NCI-H460 (cell line): ENCODE data around the gene VWA2. TPM values are rescaled to one million over a fixed set of nuclear protein-coding genes. Genes with fewer than 3 reads are reported as not detected.

Source experiments
- DNase-seq: peaks from one replicate; pipeline ENCODE4 v3.0.0-alpha.2; 2016; ENCODE audit warnings: low read depth; ENCODE audit errors: extremely low read depth
- total RNA-seq: library from RNA; depleted of rRNA; stranded (reverse); fragments of >200 nt; shearing (Covaris generic); gene quantifications from 2 replicates; pipeline ENCODE4 v1.2.3, GENCODE V29; 2014

Gene VWA2
- total RNA-seq, 1 experiment from 2014 or later, result not detected

- no peak for DNase-seq
Measured at GRCh38 chr10:114291516-114291915, 52.5 kb downstream of the VWA2 start.

DNA sequence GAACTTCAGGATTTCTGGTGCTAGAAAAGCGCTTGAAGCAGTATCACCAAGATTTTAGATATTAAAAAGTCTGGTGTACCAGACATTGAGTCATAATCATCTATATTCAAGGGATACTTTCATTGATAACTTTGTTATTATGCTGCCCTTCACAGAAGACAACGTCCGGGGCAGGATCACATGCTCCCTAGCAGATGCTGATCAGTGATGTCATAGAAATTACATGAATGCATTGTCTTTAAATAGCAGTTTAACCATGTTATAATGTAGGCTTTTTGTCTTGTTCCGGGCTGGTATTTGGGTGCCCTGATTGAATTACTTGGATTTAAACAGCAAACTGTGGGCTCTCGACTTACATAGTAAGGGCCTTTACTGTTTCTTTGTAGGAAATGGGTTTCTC is 54.0 kb downstream of the VWA2 start:
- no peak for DNase-seq

- DNase-seq, result no peak
Measured at GRCh38 chr10:114294549-114294948, 55.5 kb downstream of the VWA2 start.

- DNase-seq, result no peak
Measured at GRCh38 chr10:114295393-114295792, 56.3 kb downstream of the VWA2 start.

- no peak for DNase-seq
Measured at GRCh38 chr10:114297136-114297705, 58.2 kb downstream of the VWA2 start.

- no peak for DNase-seq
Measured at GRCh38 chr10:114300036-114300645, 61.1 kb downstream of the VWA2 start.

GRCh38 chr10:114301177-114301576 is 62.1 kb downstream of the VWA2 start:
- no peak for DNase-seq

DNA sequence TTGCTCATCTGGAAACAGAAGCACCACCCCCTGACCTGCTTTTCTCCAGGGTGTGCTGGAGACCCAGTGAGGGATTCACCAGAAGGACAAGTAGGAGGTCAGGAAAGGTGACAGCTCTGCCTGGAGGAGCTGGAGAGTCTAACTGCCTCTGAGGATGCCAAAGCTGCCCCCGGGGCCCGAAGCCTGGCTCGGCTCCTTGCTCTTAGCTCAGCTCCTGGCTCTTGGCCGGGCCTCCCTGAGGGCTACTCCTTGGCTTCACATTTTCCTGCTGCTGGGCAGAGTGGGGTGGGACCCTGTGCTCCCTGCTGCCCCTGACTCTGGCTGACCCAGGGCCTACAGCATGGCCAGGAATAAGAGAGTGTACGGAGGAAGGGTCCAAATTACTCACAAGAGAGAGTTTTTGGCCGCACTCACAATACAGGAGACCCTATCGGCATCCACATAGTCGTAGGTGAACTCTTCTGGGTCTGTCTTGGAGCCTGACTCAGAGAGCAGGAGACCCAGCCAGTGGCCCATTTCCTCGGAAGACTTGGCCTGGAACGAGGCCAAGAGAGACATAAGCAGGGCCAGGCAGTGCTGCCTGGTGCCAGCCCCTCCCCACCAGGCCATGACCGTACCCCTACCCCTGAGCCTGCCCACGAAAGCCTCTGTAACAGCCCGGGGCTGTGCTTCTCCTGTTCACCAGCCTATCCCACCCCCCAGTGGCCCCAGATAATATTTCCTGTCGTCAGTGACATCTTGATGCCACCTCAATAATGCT is 63.1 kb downstream of the VWA2 start:
- DNase-seq, result no peak

GRCh38 chr10:114303556-114303955 is 64.5 kb downstream of the VWA2 start:
- no peak for DNase-seq

- peak; percentile 85 for DNase-seq
Measured at GRCh38 chr10:114304017-114304570, 65.0 kb downstream of the VWA2 start.

GRCh38 chr10:114304571-114305421 is 65.7 kb downstream of the VWA2 start:
- DNase-seq, result peak; percentile 37

GRCh38 chr10:114305521-114305925 is 66.5 kb downstream of the VWA2 start:
- no peak for DNase-seq

- DNase-seq, result no peak
Measured at GRCh38 chr10:114306116-114306973, 67.3 kb downstream of the VWA2 start.

DNA sequence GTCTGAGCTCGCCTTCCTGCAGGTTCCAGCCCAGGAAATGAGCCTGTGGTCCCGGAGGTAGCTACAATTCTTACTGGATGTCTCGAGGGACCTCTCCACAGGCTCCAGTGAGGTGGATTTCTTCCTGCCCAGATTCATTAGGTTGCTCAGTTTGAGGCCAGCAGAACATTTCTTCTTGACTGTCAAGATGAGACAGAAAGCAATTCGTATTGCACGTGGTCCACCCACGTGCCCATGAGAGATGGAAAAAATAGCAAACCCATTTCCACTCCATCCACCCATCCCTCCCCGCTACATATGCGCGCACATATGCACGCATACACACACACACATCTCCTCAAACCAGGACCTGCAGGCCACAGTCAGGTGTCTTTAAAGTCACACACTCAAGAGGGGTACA is 68.7 kb downstream of the VWA2 start:
- DNase-seq, result no peak

DNA sequence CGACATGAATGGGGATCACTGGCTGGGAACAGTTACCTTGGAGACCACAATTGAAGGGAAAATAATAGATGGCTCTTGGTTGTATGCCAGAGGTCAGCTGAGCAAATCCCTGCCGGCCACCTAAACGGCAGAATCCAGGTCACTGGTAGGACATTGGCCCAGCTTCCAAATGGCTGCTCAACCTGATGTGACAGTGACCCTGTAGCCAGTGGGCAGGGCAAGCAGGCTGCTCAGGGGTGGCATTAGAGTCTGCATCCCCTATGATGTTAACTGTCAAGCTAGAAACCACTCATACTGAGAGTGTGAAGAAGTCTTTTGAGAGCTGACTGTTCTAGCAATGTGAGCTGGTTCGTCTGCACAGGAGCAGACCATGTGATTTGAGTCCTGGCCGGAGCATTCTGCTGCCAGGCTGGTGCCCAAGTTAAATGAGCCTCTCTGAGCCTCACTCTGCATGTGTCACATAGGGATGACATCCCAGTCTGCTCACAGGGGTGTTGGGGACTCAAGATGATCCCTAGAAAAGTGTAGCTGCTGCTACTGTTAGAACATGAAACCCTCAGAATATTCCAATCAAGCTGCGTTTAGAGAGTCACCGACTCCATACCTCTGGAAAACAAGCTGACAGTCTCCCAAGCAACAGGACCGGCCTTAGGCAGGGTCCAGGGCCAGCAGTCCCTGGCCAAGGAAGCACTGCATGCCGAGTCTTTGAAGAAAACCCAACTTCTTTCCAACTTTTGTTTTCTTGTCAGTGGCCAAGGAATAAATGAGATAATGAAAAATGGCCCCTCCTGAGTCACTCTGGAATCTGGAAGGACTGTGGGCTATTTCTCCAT is 69.7 kb downstream of the VWA2 start:
- DNase-seq, result no peak

DNA sequence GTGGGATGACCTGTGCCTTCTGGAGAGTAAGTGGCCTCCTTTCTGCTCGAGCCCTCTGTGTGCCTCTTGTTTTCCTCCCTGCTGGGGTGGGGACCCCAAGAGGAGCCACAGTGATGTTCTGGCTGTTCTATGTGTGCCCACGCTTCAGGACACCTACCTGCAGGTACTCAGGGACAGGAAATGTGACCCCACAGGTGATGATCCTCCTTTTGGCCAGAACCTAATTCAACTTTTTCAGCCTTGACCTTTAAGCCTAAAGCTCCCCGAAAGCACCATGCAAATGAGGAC is 70.3 kb downstream of the VWA2 start:
- no peak for DNase-seq

- DNase-seq, result no peak
Measured at GRCh38 chr10:114310346-114310745, 71.3 kb downstream of the VWA2 start.

DNA sequence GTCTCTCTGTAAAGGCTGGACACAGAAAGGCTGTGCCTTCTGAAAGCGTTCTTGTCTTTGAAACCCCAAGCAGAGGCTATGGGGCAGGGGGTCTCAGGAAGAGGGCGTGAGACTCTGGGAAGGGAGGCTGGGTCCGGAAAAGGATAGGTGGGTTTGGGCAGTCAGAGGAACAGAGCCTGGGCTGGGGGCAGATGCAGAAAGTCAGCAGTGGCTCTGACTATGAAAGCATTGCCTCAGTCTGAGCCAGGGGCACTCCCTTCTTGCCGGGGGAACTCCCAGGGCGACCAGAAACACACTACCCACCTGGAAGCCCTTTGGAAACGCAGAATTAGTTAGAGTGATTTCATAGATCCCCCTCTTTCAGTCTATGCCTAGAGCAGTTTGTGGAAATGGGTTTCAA is 72.0 kb downstream of the VWA2 start:
- no peak for DNase-seq

DNA sequence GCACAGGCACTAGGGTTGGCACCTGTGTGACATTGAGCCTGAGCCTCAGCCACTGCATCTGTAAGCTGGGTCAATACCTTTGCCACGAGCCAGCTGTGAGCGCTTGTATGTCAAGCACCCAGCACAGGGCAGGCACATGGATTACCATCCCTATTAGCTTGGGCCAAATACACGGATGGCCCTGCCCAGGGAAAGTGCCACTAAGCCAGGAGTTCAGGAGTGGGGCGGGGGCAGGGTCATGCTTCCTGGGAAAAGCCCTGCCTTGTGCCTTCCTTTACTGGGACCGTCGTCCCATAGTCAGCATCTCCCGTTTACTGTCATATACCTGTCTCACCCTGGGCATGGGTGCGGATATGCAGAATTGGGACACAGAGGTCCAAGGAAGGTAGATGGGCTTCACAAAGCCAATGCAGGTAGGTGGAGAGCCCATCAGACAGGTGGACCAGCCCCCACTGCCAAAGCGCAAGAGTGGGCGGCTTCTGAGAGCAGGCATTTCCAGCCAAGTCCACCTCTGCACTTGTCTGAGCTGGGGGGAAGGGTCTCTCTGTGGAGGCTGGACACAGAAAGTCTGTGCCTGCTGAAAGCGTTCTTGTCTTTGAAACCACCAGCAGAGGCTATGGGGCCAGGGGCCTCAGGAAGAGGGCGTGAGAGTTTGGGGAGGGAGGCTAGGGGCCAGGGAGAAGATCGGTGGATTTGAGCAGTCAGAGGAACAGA is 72.6 kb downstream of the VWA2 start:
- DNase-seq, result no peak
